Endodermal cell (in vitro differentiated cells): ENCODE data around the gene CXCL16. TPM values are rescaled to one million over a fixed set of nuclear protein-coding genes. Genes with fewer than 3 reads are reported as not detected.

ENCODE experiments used
- DNase-seq: peaks from one replicate; pipeline ENCODE4 v3.0.0-alpha.2; 2017
- H3K27ac ChIP-seq: 2 replicates; pipeline ENCODE4 v1.5.1; 2013; ENCODE audit warnings: mild to moderate bottlenecking, low read depth, low read length, moderate library complexity
- H3K27me3 ChIP-seq: 2 replicates; pipeline ENCODE4 v1.6.1; 2013; ENCODE audit warnings: mild to moderate bottlenecking, low read length, moderate library complexity; ENCODE audit not compliant: insufficient read depth, control insufficient read depth, poor library complexity, severe bottlenecking
- H3K36me3 ChIP-seq: 2 replicates; pipeline ENCODE4 v1.7.0; 2013; ENCODE audit warnings: mild to moderate bottlenecking, low read length, moderate library complexity; ENCODE audit not compliant: control insufficient read depth, insufficient read depth
- H3K4me1 ChIP-seq: one replicate; pipeline ENCODE4 v1.7.0; 2013; ENCODE audit warnings: low read length; ENCODE audit not compliant: control insufficient read depth, insufficient read depth
- H3K4me3 ChIP-seq: 2 replicates; pipeline ENCODE4 v1.5.1; 2013; ENCODE audit warnings: mild to moderate bottlenecking, low read length, moderate library complexity
- H3K9ac ChIP-seq: 2 replicates; pipeline ENCODE4 v1.6.1; 2013; ENCODE audit warnings: mild to moderate bottlenecking, low read length, moderate library complexity; ENCODE audit not compliant: poor library complexity, severe bottlenecking; ENCODE audit errors: extremely low read depth
- H3K9me3 ChIP-seq: 2 replicates; pipeline ENCODE4 v1.6.1; 2013; ENCODE audit warnings: mild to moderate bottlenecking, low read length, moderate library complexity; ENCODE audit not compliant: control insufficient read depth
- H3K27ac Mint-ChIP-seq: 2 replicates; pipeline ENCODE4 v1.8.0; 2020; ENCODE audit warnings: mixed read lengths
- H3K27me3 Mint-ChIP-seq: 2 replicates; pipeline ENCODE4 v1.8.0; 2021; ENCODE audit warnings: mild to moderate bottlenecking, mixed read lengths; ENCODE audit not compliant: insufficient read depth
- H3K36me3 Mint-ChIP-seq: 2 replicates; pipeline ENCODE4 v1.8.0; 2020; ENCODE audit warnings: low read depth, mixed read lengths
- H3K4me1 Mint-ChIP-seq: 2 replicates; pipeline ENCODE4 v1.8.0; 2020; ENCODE audit warnings: mixed read lengths
- H3K4me3 Mint-ChIP-seq: 2 replicates; pipeline ENCODE4 v1.8.0; 2020; ENCODE audit warnings: mild to moderate bottlenecking, moderate library complexity, mixed read lengths
- H3K9me3 Mint-ChIP-seq: 2 replicates; pipeline ENCODE4 v1.8.0; 2020; ENCODE audit warnings: mild to moderate bottlenecking, mixed read lengths
- CTCF ChIP-seq: fragments of 200-600 bp; sonication (generic); conservative IDR thresholded peaks from 2 replicates; pipeline ENCODE4 v1.5.0; 2021; ENCODE audit warnings: antibody characterized with exemption, mild to moderate bottlenecking
- WGBS, 2 experiments: methylation state at CpG; one replicate each; pipeline versions ENCODE4 v1.1.5 to v1.1.7; 2013; ENCODE audit warnings: missing lambda C conversion rate in 2 of 2, mixed read lengths in 1 of 2; ENCODE audit not compliant: insufficient coverage in 1 of 2, insufficient read length in 1 of 2; 5-methylcytosine and 5-hydroxymethylcytosine counted together
- total RNA-seq, 2 donors: library from RNA; stranded (reverse); fragmentation: NEBNext Ultra II Directional in 1 of 2; extraction: Animal tissue kit (Norgen Biotek cat#: 25700) in 1 of 2; gene quantifications; 2 replicates in 1 of 2; 3 replicates in 1 of 2; pipeline ENCODE4 v1.2.1, GENCODE V29; 2021

CXCL16 gene
- total RNA-seq, 2 donors from 2014 or later = 0.60 to 0.73 TPM

- Histone ChIP-seq H3K27me3 (no peaks in the 10 kb centered on the region), H3K27ac (no peak overlapping the region), H3K4me1 (no peaks in the 10 kb centered on the region), H3K9ac (no peak overlapping the region), H3K4me3 (no peak overlapping the region), H3K36me3 (peaks cover 5% of the 10 kb centered on the region), H3K9me3 (no peaks in the 10 kb centered on the region)
- WGBS, 2 experiments = 93 to 100% methylated on average over 2 to 3 of the region's 3 CpGs
- Mint-ChIP-seq H3K4me1 (peaks cover 8% of the 10 kb centered on the region), H3K4me3 (no peak overlapping the region), H3K9me3 (peaks cover 4% of the 10 kb centered on the region), H3K27ac (no peak overlapping the region), H3K27me3 (peaks cover 8% of the 10 kb centered on the region), H3K36me3 (peaks cover 13% of the 10 kb centered on the region)
- DNase-seq = no peak
- TF ChIP-seq CTCF = no peak
Observed at GRCh38 chr17:4712526-4712925, 27.2 kb downstream of the CXCL16 start.

- no peak overlapping the region for H3K27ac Mint-ChIP-seq
- H3K27me3 Mint-ChIP-seq = peaks cover 8% of the 10 kb centered on the region
- no peaks in the 10 kb centered on the region for H3K27me3 ChIP-seq
- no peak for TF ChIP-seq CTCF
- H3K4me3 ChIP-seq = peak overlapping the region; percentile 81
- H3K4me3 Mint-ChIP-seq = peak overlapping the region; percentile 70
- 64 to 74% methylated on average over 4 to 6 of the region's 6 CpGs for WGBS, 2 experiments
- H3K9me3 ChIP-seq = no peaks in the 10 kb centered on the region
- H3K9ac ChIP-seq = no peak overlapping the region
- no peak for DNase-seq
- peaks cover 8% of the 10 kb centered on the region for H3K4me1 Mint-ChIP-seq
- H3K36me3 Mint-ChIP-seq = peaks cover 9% of the 10 kb centered on the region
- no peaks in the 10 kb centered on the region for H3K4me1 ChIP-seq
- no peak overlapping the region for H3K27ac ChIP-seq
- no peaks in the 10 kb centered on the region for H3K36me3 ChIP-seq
- H3K9me3 Mint-ChIP-seq = peaks cover 4% of the 10 kb centered on the region
Observed at GRCh38 chr17:4711661-4712181, 28.0 kb downstream of the CXCL16 start.

GRCh38 chr17:4710693-4711634 is 28.8 kb downstream of the CXCL16 start:
- H3K9me3 Mint-ChIP-seq = peaks cover 4% of the 10 kb centered on the region
- H3K4me3 Mint-ChIP-seq = peak overlapping the region; percentile 70
- Histone ChIP-seq H3K36me3 (no peaks in the 10 kb centered on the region), H3K27me3 (no peaks in the 10 kb centered on the region), H3K9ac (peak overlapping the region; percentile 51), H3K9me3 (no peaks in the 10 kb centered on the region), H3K27ac (no peak overlapping the region), H3K4me1 (no peaks in the 10 kb centered on the region), H3K4me3 (peak overlapping the region; percentile 81)
- peaks cover 9% of the 10 kb centered on the region for H3K36me3 Mint-ChIP-seq
- 7 to 12% methylated on average over 19 to 55 of the region's 57 CpGs for WGBS, 2 experiments
- H3K4me1 Mint-ChIP-seq = peaks cover 13% of the 10 kb centered on the region
- DNase-seq = no peak
- TF ChIP-seq CTCF = no peak
- peak overlapping the region; percentile 91 for H3K27ac Mint-ChIP-seq
- H3K27me3 Mint-ChIP-seq = peaks cover 8% of the 10 kb centered on the region
